ENCODE data around the gene TLE5.

TLE5 gene

GRCh38 chr19:3026768-3027167 lies 35.5 kb downstream of the TLE5 start:
- Histone ChIP-seq H3K4me3 (ENCODE audit: control insufficient read depth in 1 of 7, extremely low read depth in 1 of 7, insufficient read depth in 4 of 7, low read depth in 2 of 7, low read length in 6 of 7) (no peak overlapping the region), H3K4me1 (ENCODE audit: control extremely low read depth in 1 of 4, control insufficient read depth in 4 of 4, insufficient read depth in 4 of 4, low read length in 3 of 4) (peaks cover 0 to 24% (median 14%) of the 10 kb centered on the region in 4 experiments), H3K27me3 (replicated peaks in 2 of 5; ENCODE audit: control insufficient read depth in 4 of 5, insufficient read depth in 5 of 5, low read length in 4 of 5) (peaks cover 0 to 75% (median 39%) of the 10 kb centered on the region in 5 experiments), H3K9me3 (ENCODE audit: control extremely low read depth in 1 of 5, control insufficient read depth in 4 of 5, insufficient read depth in 2 of 5, low read depth in 1 of 5, low read length in 4 of 5) (peaks cover 0 to 5% (median 0%) of the 10 kb centered on the region in 5 experiments), H3K36me3 (ENCODE audit: control insufficient read depth in 4 of 4, insufficient read depth in 4 of 4, low read length in 3 of 4) (no peaks in the 10 kb centered on the region), H3K27ac (ENCODE audit: insufficient read depth in 1 of 2, low read depth in 1 of 2, low read length in 2 of 2, poor library complexity in 1 of 2, severe bottlenecking in 2 of 2) (no peak overlapping the region)
- no peak for DNase-seq
- CTCF ChIA-PET, result no interaction called here
- POLR2A ChIA-PET, result no interaction called here
- WGBS (ENCODE audit: insufficient coverage), result 100% methylated on average over 1 of the region's 1 CpG

- H3K27me3 ChIP-seq (replicated peaks in 2 of 5; ENCODE audit: control insufficient read depth in 4 of 5, insufficient read depth in 5 of 5, low read length in 4 of 5), result peaks cover 0 to 69% (median 30%) of the 10 kb centered on the region in 5 experiments
- H3K27ac ChIP-seq (ENCODE audit: insufficient read depth in 1 of 2, low read depth in 1 of 2, low read length in 2 of 2, poor library complexity in 1 of 2, severe bottlenecking in 2 of 2), result no peak overlapping the region
- no peak overlapping the region for H3K4me3 ChIP-seq (ENCODE audit: control insufficient read depth in 1 of 7, extremely low read depth in 1 of 7, insufficient read depth in 4 of 7, low read depth in 2 of 7, low read length in 6 of 7)
- POLR2A ChIA-PET, result no interaction called here
- no peak for DNase-seq
- no peaks in the 10 kb centered on the region for H3K36me3 ChIP-seq (ENCODE audit: control insufficient read depth in 4 of 4, insufficient read depth in 4 of 4, low read length in 3 of 4)
- CTCF ChIA-PET, result interaction anchor here (0.9 kb wide), 1 partner anchor 65 kb away, joined by 3 read pairs; no protein-coding TSS in a partner anchor
- 69% methylated on average over 7 of the region's 9 CpGs for WGBS (ENCODE audit: insufficient coverage)
- peaks cover 0 to 24% (median 14%) of the 10 kb centered on the region in 4 experiments for H3K4me1 ChIP-seq (ENCODE audit: control extremely low read depth in 1 of 4, control insufficient read depth in 4 of 4, insufficient read depth in 4 of 4, low read length in 3 of 4)
- peaks cover 0 to 5% (median 0%) of the 10 kb centered on the region in 5 experiments for H3K9me3 ChIP-seq (ENCODE audit: control extremely low read depth in 1 of 5, control insufficient read depth in 4 of 5, insufficient read depth in 2 of 5, low read depth in 1 of 5, low read length in 4 of 5)
Measured at GRCh38 chr19:3025549-3025886, 36.8 kb downstream of the TLE5 start.

- DNase-seq, result peak in 2 of 3 donors; percentile 58 to 69
- Histone ChIP-seq H3K9me3 (ENCODE audit: control extremely low read depth in 1 of 5, control insufficient read depth in 4 of 5, insufficient read depth in 2 of 5, low read depth in 1 of 5, low read length in 4 of 5) (peaks cover 0 to 5% (median 0%) of the 10 kb centered on the region in 5 experiments), H3K4me1 (ENCODE audit: control extremely low read depth in 1 of 4, control insufficient read depth in 4 of 4, insufficient read depth in 4 of 4, low read length in 3 of 4) (peaks cover 0 to 24% (median 14%) of the 10 kb centered on the region in 4 experiments), H3K4me3 (ENCODE audit: control insufficient read depth in 1 of 7, extremely low read depth in 1 of 7, insufficient read depth in 4 of 7, low read depth in 2 of 7, low read length in 6 of 7) (no peak overlapping the region), H3K36me3 (ENCODE audit: control insufficient read depth in 4 of 4, insufficient read depth in 4 of 4, low read length in 3 of 4) (no peaks in the 10 kb centered on the region), H3K27me3 (replicated peaks in 2 of 5; ENCODE audit: control insufficient read depth in 4 of 5, insufficient read depth in 5 of 5, low read length in 4 of 5) (peaks cover 0 to 63% (median 25%) of the 10 kb centered on the region in 5 experiments), H3K27ac (ENCODE audit: insufficient read depth in 1 of 2, low read depth in 1 of 2, low read length in 2 of 2, poor library complexity in 1 of 2, severe bottlenecking in 2 of 2) (no peak overlapping the region)
- ChIA-PET POLR2A (no interaction called here), CTCF (interaction anchor here (0.9 to 1.1 kb wide), 2 partner anchors 62 to 65 kb away, joined by 3 to 5 read pairs; no protein-coding TSS in a partner anchor)
- WGBS (ENCODE audit: insufficient coverage), result 11% methylated on average over 20 of the region's 30 CpGs
Measured at GRCh38 chr19:3024870-3025548, 37.3 kb downstream of the TLE5 start.

- H3K27ac ChIP-seq (ENCODE audit: insufficient read depth in 1 of 2, low read depth in 1 of 2, low read length in 2 of 2, poor library complexity in 1 of 2, severe bottlenecking in 2 of 2), result no peak overlapping the region
- H3K27me3 ChIP-seq (replicated peaks in 2 of 5; ENCODE audit: control insufficient read depth in 4 of 5, insufficient read depth in 5 of 5, low read length in 4 of 5), result peaks cover 0 to 58% (median 23%) of the 10 kb centered on the region in 5 experiments
- POLR2A ChIA-PET, result no interaction called here
- CTCF ChIA-PET, result interaction anchor here (1.1 kb wide), 1 partner anchor 62 kb away, joined by 5 read pairs; no protein-coding TSS in a partner anchor
- no peak for DNase-seq
- 24% methylated on average over 5 of the region's 5 CpGs for whole genome bisulfite sequencing (ENCODE audit: insufficient coverage)
- H3K36me3 ChIP-seq (ENCODE audit: control insufficient read depth in 4 of 4, insufficient read depth in 4 of 4, low read length in 3 of 4), result no peaks in the 10 kb centered on the region
- H3K9me3 ChIP-seq (ENCODE audit: control extremely low read depth in 1 of 5, control insufficient read depth in 4 of 5, insufficient read depth in 2 of 5, low read depth in 1 of 5, low read length in 4 of 5), result peaks cover 0 to 5% (median 0%) of the 10 kb centered on the region in 5 experiments
- peaks cover 0 to 21% (median 12%) of the 10 kb centered on the region in 4 experiments for H3K4me1 ChIP-seq (ENCODE audit: control extremely low read depth in 1 of 4, control insufficient read depth in 4 of 4, insufficient read depth in 4 of 4, low read length in 3 of 4)
- no peak overlapping the region for H3K4me3 ChIP-seq (ENCODE audit: control insufficient read depth in 1 of 7, extremely low read depth in 1 of 7, insufficient read depth in 4 of 7, low read depth in 2 of 7, low read length in 6 of 7)
Measured at GRCh38 chr19:3024509-3024869, 37.8 kb downstream of the TLE5 start.

GRCh38 chr19:3020321-3020960 lies 41.9 kb downstream of the TLE5 start:
- DNase-seq, result no peak
- Histone ChIP-seq H3K9me3 (ENCODE audit: control extremely low read depth in 1 of 5, control insufficient read depth in 4 of 5, insufficient read depth in 2 of 5, low read depth in 1 of 5, low read length in 4 of 5) (no peaks in the 10 kb centered on the region), H3K36me3 (ENCODE audit: control insufficient read depth in 4 of 4, insufficient read depth in 4 of 4, low read length in 3 of 4) (no peaks in the 10 kb centered on the region), H3K27ac (ENCODE audit: insufficient read depth in 1 of 2, low read depth in 1 of 2, low read length in 2 of 2, poor library complexity in 1 of 2, severe bottlenecking in 2 of 2) (no peak overlapping the region), H3K27me3 (replicated peaks in 2 of 5; ENCODE audit: control insufficient read depth in 4 of 5, insufficient read depth in 5 of 5, low read length in 4 of 5) (peaks cover 0 to 25% (median 10%) of the 10 kb centered on the region in 5 experiments), H3K4me3 (ENCODE audit: control insufficient read depth in 1 of 7, extremely low read depth in 1 of 7, insufficient read depth in 4 of 7, low read depth in 2 of 7, low read length in 6 of 7) (no peak overlapping the region), H3K4me1 (ENCODE audit: control extremely low read depth in 1 of 4, control insufficient read depth in 4 of 4, insufficient read depth in 4 of 4, low read length in 3 of 4) (peaks cover 0 to 9% (median 4%) of the 10 kb centered on the region in 4 experiments)
- POLR2A ChIA-PET, result no interaction called here
- WGBS (ENCODE audit: insufficient coverage), result 94% methylated on average over 13 of the region's 18 CpGs
- CTCF ChIA-PET, result no interaction called here

- Histone ChIP-seq H3K4me3 (ENCODE audit: control insufficient read depth in 1 of 7, extremely low read depth in 1 of 7, insufficient read depth in 4 of 7, low read depth in 2 of 7, low read length in 6 of 7) (no peak overlapping the region), H3K27me3 (replicated peaks in 2 of 5; ENCODE audit: control insufficient read depth in 4 of 5, insufficient read depth in 5 of 5, low read length in 4 of 5) (peaks cover 0 to 14% (median 6%) of the 10 kb centered on the region in 5 experiments), H3K36me3 (ENCODE audit: control insufficient read depth in 4 of 4, insufficient read depth in 4 of 4, low read length in 3 of 4) (no peaks in the 10 kb centered on the region), H3K9me3 (ENCODE audit: control extremely low read depth in 1 of 5, control insufficient read depth in 4 of 5, insufficient read depth in 2 of 5, low read depth in 1 of 5, low read length in 4 of 5) (no peaks in the 10 kb centered on the region), H3K27ac (ENCODE audit: insufficient read depth in 1 of 2, low read depth in 1 of 2, low read length in 2 of 2, poor library complexity in 1 of 2, severe bottlenecking in 2 of 2) (no peak overlapping the region), H3K4me1 (ENCODE audit: control extremely low read depth in 1 of 4, control insufficient read depth in 4 of 4, insufficient read depth in 4 of 4, low read length in 3 of 4) (peaks cover 0 to under 1% (median 0%) of the 10 kb centered on the region in 4 experiments)
- POLR2A ChIA-PET, result no interaction called here
- WGBS (ENCODE audit: insufficient coverage), result 94% methylated on average over 19 of the region's 28 CpGs
- CTCF ChIA-PET, result no interaction called here
- DNase-seq, result no peak
Measured at GRCh38 chr19:3019211-3019854, 43.0 kb downstream of the TLE5 start.

GRCh38 chr19:3017923-3018322 lies 44.4 kb downstream of the TLE5 start:
- H3K36me3 ChIP-seq (ENCODE audit: control insufficient read depth in 4 of 4, insufficient read depth in 4 of 4, low read length in 3 of 4), result no peaks in the 10 kb centered on the region
- no peak overlapping the region for H3K27ac ChIP-seq (ENCODE audit: insufficient read depth in 1 of 2, low read depth in 1 of 2, low read length in 2 of 2, poor library complexity in 1 of 2, severe bottlenecking in 2 of 2)
- no peaks in the 10 kb centered on the region for H3K9me3 ChIP-seq (ENCODE audit: control extremely low read depth in 1 of 5, control insufficient read depth in 4 of 5, insufficient read depth in 2 of 5, low read depth in 1 of 5, low read length in 4 of 5)
- H3K4me1 ChIP-seq (ENCODE audit: control extremely low read depth in 1 of 4, control insufficient read depth in 4 of 4, insufficient read depth in 4 of 4, low read length in 3 of 4), result no peaks in the 10 kb centered on the region
- H3K27me3 ChIP-seq (replicated peaks in 2 of 5; ENCODE audit: control insufficient read depth in 4 of 5, insufficient read depth in 5 of 5, low read length in 4 of 5), result peaks cover 0 to 2% (median 0%) of the 10 kb centered on the region in 5 experiments
- 93% methylated on average over 2 of the region's 7 CpGs for WGBS (ENCODE audit: insufficient coverage)
- CTCF ChIA-PET, result no interaction called here
- no peak for DNase-seq
- POLR2A ChIA-PET, result no interaction called here
- no peak overlapping the region for H3K4me3 ChIP-seq (ENCODE audit: control insufficient read depth in 1 of 7, extremely low read depth in 1 of 7, insufficient read depth in 4 of 7, low read depth in 2 of 7, low read length in 6 of 7)

All from common myeloid progenitor, CD34-positive (primary cell).